ENCODE results near the gene MMP12. TPM values are rescaled to one million over a fixed set of nuclear protein-coding genes. Genes with fewer than 3 reads are reported as not detected.

MMP12 gene
- total and polyA plus RNA-seq, 2 experiments from 2014 or later = not detected

DNA sequence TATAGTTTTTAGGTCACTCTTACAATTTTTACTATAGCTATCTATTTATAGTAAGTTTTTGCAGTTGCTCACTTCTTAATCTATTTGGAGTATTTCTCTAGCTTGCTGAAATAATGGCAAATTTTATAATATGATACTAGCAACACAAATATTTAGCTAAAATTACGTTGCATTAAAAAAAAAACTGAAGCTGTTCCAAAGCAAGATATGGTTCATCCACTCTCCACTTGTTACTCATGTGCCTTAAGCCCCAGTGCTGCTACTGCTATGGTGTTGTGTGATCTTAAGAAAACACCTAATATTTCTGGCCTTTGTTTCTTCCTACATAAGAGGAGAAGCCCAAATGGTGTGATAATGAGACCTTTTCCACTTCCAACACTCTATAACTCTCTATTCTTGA lies 31.9 kb downstream of the MMP12 start (continued):
- no peak for TF ChIP-seq ZNF114 (CRISPR knock-in tag; IDR thresholded peaks at IDR 0.05)
- no peak for TF ChIP-seq NANOG (IDR thresholded peaks at IDR 0.05; ENCODE audit: borderline replicate concordance)
- no peak for TF ChIP-seq EZH2 (IDR thresholded peaks at IDR 0.05; ENCODE audit: low read depth, unreplicated experiment)
- TF ChIP-seq EZH2phosphoT487 (IDR thresholded peaks at IDR 0.05; ENCODE audit: unreplicated experiment) = no peak
- TF ChIP-seq, protein P1, sequence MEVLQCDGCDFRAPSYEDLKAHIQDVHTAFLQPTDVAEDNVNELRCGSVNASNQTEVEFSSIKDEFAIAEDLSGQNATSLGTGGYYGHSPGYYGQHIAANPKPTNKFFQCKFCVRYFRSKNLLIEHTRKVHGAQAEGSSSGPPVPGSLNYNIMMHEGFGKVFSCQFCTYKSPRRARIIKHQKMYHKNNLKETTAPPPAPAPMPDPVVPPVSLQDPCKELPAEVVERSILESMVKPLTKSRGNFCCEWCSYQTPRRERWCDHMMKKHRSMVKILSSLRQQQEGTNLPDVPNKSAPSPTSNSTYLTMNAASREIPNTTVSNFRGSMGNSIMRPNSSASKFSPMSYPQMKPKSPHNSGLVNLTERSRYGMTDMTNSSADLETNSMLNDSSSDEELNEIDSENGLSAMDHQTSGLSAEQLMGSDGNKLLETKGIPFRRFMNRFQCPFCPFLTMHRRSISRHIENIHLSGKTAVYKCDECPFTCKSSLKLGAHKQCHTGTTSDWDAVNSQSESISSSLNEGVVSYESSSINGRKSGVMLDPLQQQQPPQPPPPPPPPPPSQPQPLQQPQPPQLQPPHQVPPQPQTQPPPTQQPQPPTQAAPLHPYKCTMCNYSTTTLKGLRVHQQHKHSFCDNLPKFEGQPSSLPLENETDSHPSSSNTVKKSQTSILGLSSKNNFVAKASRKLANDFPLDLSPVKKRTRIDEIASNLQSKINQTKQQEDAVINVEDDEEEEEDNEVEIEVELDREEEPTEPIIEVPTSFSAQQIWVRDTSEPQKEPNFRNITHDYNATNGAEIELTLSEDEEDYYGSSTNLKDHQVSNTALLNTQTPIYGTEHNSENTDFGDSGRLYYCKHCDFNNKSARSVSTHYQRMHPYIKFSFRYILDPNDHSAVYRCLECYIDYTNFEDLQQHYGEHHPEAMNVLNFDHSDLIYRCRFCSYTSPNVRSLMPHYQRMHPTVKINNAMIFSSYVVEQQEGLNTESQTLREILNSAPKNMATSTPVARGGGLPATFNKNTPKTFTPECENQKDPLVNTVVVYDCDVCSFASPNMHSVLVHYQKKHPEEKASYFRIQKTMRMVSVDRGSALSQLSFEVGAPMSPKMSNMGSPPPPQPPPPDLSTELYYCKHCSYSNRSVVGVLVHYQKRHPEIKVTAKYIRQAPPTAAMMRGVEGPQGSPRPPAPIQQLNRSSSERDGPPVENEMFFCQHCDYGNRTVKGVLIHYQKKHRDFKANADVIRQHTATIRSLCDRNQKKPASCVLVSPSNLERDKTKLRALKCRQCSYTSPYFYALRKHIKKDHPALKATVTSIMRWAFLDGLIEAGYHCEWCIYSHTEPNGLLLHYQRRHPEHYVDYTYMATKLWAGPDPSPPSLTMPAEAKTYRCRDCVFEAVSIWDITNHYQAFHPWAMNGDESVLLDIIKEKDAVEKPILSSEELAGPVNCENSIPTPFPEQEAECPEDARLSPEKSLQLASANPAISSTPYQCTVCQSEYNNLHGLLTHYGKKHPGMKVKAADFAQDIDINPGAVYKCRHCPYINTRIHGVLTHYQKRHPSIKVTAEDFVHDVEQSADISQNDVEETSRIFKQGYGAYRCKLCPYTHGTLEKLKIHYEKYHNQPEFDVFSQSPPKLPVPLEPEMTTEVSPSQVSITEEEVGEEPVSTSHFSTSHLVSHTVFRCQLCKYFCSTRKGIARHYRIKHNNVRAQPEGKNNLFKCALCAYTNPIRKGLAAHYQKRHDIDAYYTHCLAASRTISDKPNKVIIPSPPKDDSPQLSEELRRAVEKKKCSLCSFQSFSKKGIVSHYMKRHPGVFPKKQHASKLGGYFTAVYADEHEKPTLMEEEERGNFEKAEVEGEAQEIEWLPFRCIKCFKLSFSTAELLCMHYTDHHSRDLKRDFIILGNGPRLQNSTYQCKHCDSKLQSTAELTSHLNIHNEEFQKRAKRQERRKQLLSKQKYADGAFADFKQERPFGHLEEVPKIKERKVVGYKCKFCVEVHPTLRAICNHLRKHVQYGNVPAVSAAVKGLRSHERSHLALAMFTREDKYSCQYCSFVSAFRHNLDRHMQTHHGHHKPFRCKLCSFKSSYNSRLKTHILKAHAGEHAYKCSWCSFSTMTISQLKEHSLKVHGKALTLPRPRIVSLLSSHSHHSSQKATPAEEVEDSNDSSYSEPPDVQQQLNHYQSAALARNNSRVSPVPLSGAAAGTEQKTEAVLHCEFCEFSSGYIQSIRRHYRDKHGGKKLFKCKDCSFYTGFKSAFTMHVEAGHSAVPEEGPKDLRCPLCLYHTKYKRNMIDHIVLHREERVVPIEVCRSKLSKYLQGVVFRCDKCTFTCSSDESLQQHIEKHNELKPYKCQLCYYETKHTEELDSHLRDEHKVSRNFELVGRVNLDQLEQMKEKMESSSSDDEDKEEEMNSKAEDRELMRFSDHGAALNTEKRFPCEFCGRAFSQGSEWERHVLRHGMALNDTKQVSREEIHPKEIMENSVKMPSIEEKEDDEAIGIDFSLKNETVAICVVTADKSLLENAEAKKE (CRISPR knock-in tag; IDR thresholded peaks at IDR 0.05) = no peak
- no peak for TF ChIP-seq POLR2AphosphoS5 (IDR thresholded peaks at IDR 0.05; ENCODE audit: low read depth)
- no peak for TF ChIP-seq STAT1 (IDR thresholded peaks at IDR 0.05; ENCODE audit: unreplicated experiment)

DNA sequence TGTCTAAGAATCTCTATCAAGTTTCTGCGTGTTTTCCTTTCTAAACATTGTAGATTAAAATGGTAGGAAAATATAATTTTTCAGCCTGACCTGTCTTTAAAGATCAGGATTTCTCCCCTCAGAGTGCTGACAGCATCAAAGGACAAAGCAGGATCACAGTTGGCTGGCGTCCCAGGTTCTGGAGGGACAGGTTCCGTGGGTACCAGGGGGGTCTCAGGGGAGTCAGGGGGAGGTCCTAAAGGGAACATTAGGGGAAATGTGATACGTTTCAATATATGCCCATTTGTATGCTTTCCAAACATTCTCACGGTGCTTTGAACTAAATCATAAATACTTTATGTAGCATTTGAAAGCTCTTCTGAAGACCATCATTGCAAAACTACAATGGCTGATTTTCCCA lies 34.8 kb downstream of the MMP12 start:
- no peak overlapping the region for H3K4me2 ChIP-seq
- no peak overlapping the region for H3K4me3 ChIP-seq
- H3K79me2 ChIP-seq (replicated peaks; ENCODE audit: insufficient read depth) = no peaks in the 10 kb centered on the region
- H3K9me3 Mint-ChIP-seq = no peaks in the 10 kb centered on the region
- H3K4me1 ChIP-seq (ENCODE audit: insufficient read depth) = peaks cover 18% of the 10 kb centered on the region
- 0 out of 2 replicates have a peak, but pooled peaks cover 3% of the 10 kb centered on the region for H3K9me2 ChIP-seq (ENCODE audit: insufficient read depth)
- ATAC-seq = no peak
- H3K36me3 Mint-ChIP-seq (ENCODE audit: low read depth) = no peaks in the 10 kb centered on the region
- H3K27me3 Mint-ChIP-seq (ENCODE audit: insufficient read depth, low read depth, poor library complexity) = no peaks in the 10 kb centered on the region
- peaks cover 29% of the 10 kb centered on the region for H3K4me1 Mint-ChIP-seq
- no peaks in the 10 kb centered on the region for H3K36me3 ChIP-seq (ENCODE audit: insufficient read depth)
- no peak for TF ChIP-seq EZH2phosphoT487 (IDR thresholded peaks at IDR 0.05; ENCODE audit: unreplicated experiment)
- TF ChIP-seq EZH2 (IDR thresholded peaks at IDR 0.05; ENCODE audit: low read depth, unreplicated experiment) = no peak
- TF ChIP-seq, protein P2, sequence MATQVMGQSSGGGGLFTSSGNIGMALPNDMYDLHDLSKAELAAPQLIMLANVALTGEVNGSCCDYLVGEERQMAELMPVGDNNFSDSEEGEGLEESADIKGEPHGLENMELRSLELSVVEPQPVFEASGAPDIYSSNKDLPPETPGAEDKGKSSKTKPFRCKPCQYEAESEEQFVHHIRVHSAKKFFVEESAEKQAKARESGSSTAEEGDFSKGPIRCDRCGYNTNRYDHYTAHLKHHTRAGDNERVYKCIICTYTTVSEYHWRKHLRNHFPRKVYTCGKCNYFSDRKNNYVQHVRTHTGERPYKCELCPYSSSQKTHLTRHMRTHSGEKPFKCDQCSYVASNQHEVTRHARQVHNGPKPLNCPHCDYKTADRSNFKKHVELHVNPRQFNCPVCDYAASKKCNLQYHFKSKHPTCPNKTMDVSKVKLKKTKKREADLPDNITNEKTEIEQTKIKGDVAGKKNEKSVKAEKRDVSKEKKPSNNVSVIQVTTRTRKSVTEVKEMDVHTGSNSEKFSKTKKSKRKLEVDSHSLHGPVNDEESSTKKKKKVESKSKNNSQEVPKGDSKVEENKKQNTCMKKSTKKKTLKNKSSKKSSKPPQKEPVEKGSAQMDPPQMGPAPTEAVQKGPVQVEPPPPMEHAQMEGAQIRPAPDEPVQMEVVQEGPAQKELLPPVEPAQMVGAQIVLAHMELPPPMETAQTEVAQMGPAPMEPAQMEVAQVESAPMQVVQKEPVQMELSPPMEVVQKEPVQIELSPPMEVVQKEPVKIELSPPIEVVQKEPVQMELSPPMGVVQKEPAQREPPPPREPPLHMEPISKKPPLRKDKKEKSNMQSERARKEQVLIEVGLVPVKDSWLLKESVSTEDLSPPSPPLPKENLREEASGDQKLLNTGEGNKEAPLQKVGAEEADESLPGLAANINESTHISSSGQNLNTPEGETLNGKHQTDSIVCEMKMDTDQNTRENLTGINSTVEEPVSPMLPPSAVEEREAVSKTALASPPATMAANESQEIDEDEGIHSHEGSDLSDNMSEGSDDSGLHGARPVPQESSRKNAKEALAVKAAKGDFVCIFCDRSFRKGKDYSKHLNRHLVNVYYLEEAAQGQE (IDR thresholded peaks at IDR 0.05; ENCODE audit: unreplicated experiment) = no peak
- H3F3A ChIP-seq (replicated peaks; ENCODE audit: low read depth) = no peaks in the 10 kb centered on the region
- H3K4me3 Mint-ChIP-seq = no peak overlapping the region
- H3K27ac ChIP-seq (ENCODE audit: low read depth) = no peak overlapping the region
- peak overlapping the region; percentile 36; the same call in 1 of the 2 replicates for H3K27ac Mint-ChIP-seq
- H4K20me1 ChIP-seq (replicated peaks; ENCODE audit: insufficient read depth) = no peaks in the 10 kb centered on the region
- no peak for DNase-seq (ENCODE audit: low spot score)
- no peaks in the 10 kb centered on the region for H3K27me3 ChIP-seq (ENCODE audit: insufficient read depth)
- H2AFZ ChIP-seq = no peak overlapping the region
